HepG2 (cell line): ENCODE measurements around the gene MRS2. TPM values are rescaled to one million over a fixed set of nuclear protein-coding genes. Genes with fewer than 3 reads are reported as not detected.

ENCODE experiments used
- AHDC1 ChIP-seq: sonication (generic); formaldehyde crosslinking; IDR thresholded peaks from 2 replicates; pipeline ENCODE4 v1.5.1; 2020; ENCODE audit warnings: mild to moderate bottlenecking, missing genetic modification reagents, borderline replicate concordance
- ATF6 ChIP-seq: sonication (generic); formaldehyde crosslinking; conservative IDR thresholded peaks from 2 replicates; pipeline ENCODE4 v1.4.0; 2020; ENCODE audit warnings: missing genetic modification reagents
- CHD2 ChIP-seq: IDR thresholded peaks from 2 replicates; pipeline ENCODE4 v1.6.1; 2011; ENCODE audit warnings: low read depth, low read length, improper control_type of control experiment
- FOXM1 ChIP-seq: sonication (generic); formaldehyde crosslinking; IDR thresholded peaks from 2 replicates; pipeline ENCODE4 v1.5.0; 2020; ENCODE audit warnings: missing genetic modification reagents
- FOXO1 ChIP-seq: sonication (generic); formaldehyde crosslinking; IDR thresholded peaks from 2 replicates; pipeline ENCODE4 v1.4.0; 2020; ENCODE audit warnings: missing genetic modification reagents
- GMEB2 ChIP-seq: IDR thresholded peaks from 2 replicates; pipeline ENCODE4 v1.6.1; 2016; ENCODE audit warnings: missing biosample characterization, missing genetic modification reagents, low read depth
- HNRNPL ChIP-seq: fragments of 200-400 bp; formaldehyde crosslinking; IDR thresholded peaks from 2 replicates; pipeline ENCODE4 v1.6.1; 2017; ENCODE audit warnings: mild to moderate bottlenecking, low read depth, low read length
- HNRNPUL1 ChIP-seq: fragments of 200-400 bp; formaldehyde crosslinking; IDR thresholded peaks from 2 replicates; pipeline ENCODE4 v1.6.1; 2017; ENCODE audit warnings: low read depth, mild to moderate bottlenecking, low read length, moderate library complexity
- KAT8 ChIP-seq: IDR thresholded peaks from 2 replicates; pipeline ENCODE4 v1.6.1; 2016; ENCODE audit warnings: missing genetic modification reagents, missing compliant biosample characterization
- KDM2A ChIP-seq: sonication (generic); formaldehyde crosslinking; IDR thresholded peaks from 2 replicates; pipeline ENCODE4 v1.4.0; 2020; ENCODE audit warnings: low read depth, missing genetic modification reagents, borderline replicate concordance
- KLF11 ChIP-seq: IDR thresholded peaks from 2 replicates; pipeline ENCODE4 v1.6.1; 2016; ENCODE audit warnings: missing compliant biosample characterization
- MBD4 ChIP-seq: IDR thresholded peaks from 2 replicates; pipeline ENCODE4 v1.6.1; 2012; ENCODE audit warnings: low read length, inconsistent platforms, borderline replicate concordance
- MIER2 ChIP-seq: IDR thresholded peaks from 2 replicates; pipeline ENCODE4 v1.6.1; 2016; ENCODE audit warnings: missing biosample characterization, missing genetic modification reagents
- SAFB2 ChIP-seq: sonication (generic); formaldehyde crosslinking; IDR thresholded peaks from 2 replicates; pipeline ENCODE4 v1.5.1; 2020; ENCODE audit warnings: missing genetic modification reagents, low read depth, mild to moderate bottlenecking, borderline replicate concordance
- SP5 ChIP-seq: IDR thresholded peaks from 2 replicates; pipeline ENCODE4 v1.6.1; 2016; ENCODE audit warnings: low read depth, borderline replicate concordance
- TRIM22 ChIP-seq: fragments of 450-650 bp; IDR thresholded peaks from 2 replicates; pipeline ENCODE4 v1.6.1; 2017
- ZNF138 ChIP-seq: sonication (generic); formaldehyde crosslinking; IDR thresholded peaks from 2 replicates; pipeline ENCODE4 v1.5.0; 2020; ENCODE audit warnings: mild to moderate bottlenecking, low read depth, missing genetic modification reagents
- ZNF17 ChIP-seq: sonication (generic); formaldehyde crosslinking; IDR thresholded peaks from 2 replicates; pipeline ENCODE4 v1.5.0; 2020; ENCODE audit warnings: mild to moderate bottlenecking, missing genetic modification reagents
- ZNF879 ChIP-seq: sonication (generic); formaldehyde crosslinking; IDR thresholded peaks from 2 replicates; pipeline ENCODE4 v1.8.1; 2023; ENCODE audit warnings: missing genetic modification reagents
- polyA plus RNA-seq, 8 experiments: library from polyadenylated mRNA; depleted of rRNA in 3 of 8; stranded (reverse) in 7 of 8; unstranded in 1 of 8; fragments of >200 nt; fragmentation: Illumina TruSeq in 4 of 8; extraction: Trizol in 4 of 8; gene quantifications; 2 replicates each; pipeline versions ENCODE4 v1.2.1 to v1.2.3, GENCODE V29; 2011 to 2016; ENCODE audit warnings: low read depth in 4 of 8, missing spikeins in 1 of 8, mixed read lengths in 1 of 8; ENCODE audit not compliant: insufficient read depth in 1 of 8
- total RNA-seq, 5 experiments: library from RNA; depleted of rRNA; stranded (reverse); fragments of >200 nt; fragmentation: Illumina TruSeq; extraction: Trizol; gene quantifications; 2 replicates each; pipeline ENCODE4 v1.2.3, GENCODE V29; 2016; ENCODE audit warnings: low read depth in 1 of 5

MRS2 gene
- total and polyA plus RNA-seq, 2 of the 13 experiments (the other 11 are each of a cell fraction or from before 2014, with no cell fraction given): 31.1 to 83.8 TPM

- TF ChIP-seq ATF6 (CRISPR knock-in tag) (0 out of 2 replicates have a peak, but pooled peaks have one; percentile 86), HNRNPUL1 (0 out of 2 replicates have a peak, but pooled peaks have one; percentile 52), ZNF138 (CRISPR knock-in tag) (no peak), AHDC1 (CRISPR knock-in tag) (peak; percentile 99), SAFB2 (no peak), FOXM1 (CRISPR knock-in tag) (no peak), KAT8 (CRISPR knock-in tag) (peak; percentile 84), CHD2 (no peak), ZNF17 (no peak), MIER2 (CRISPR knock-in tag) (peak; percentile 60), SP5 (CRISPR knock-in tag) (0 out of 2 replicates have a peak, but pooled peaks have one; percentile 43), GMEB2 (no peak; the same call in 1 of the 2 replicates), ZNF879 (no peak), HNRNPL (no peak), TRIM22 (no peak), KLF11 (no peak; the same call in 1 of the 2 replicates), KDM2A (CRISPR knock-in tag) (0 out of 2 replicates have a peak, but pooled peaks have one; percentile 41), FOXO1 (CRISPR knock-in tag) (peak; percentile 95), MBD4 (peak; percentile 92; the same call in 1 of the 2 replicates)
Observed at GRCh38 chr6:24385536-24386269, 17.0 kb upstream of the MRS2 start (continued).
